Neural progenitor cell (in vitro differentiated cells): ENCODE results near the gene DHRS13. TPM values are rescaled to one million over a fixed set of nuclear protein-coding genes. Genes with fewer than 3 reads are reported as not detected.

ENCODE experiments used
- DNase-seq: peaks from one replicate; pipeline ENCODE4 v3.0.0-alpha.2; 2016; ENCODE audit warnings: low spot score
- H2AFZ ChIP-seq: fragments of 200-600 bp; sonication (generic); replicated peaks from 2 replicates; pipeline ENCODE4 v1.6.1; 2016; ENCODE audit warnings: antibody characterized with exemption
- H3F3A ChIP-seq: fragments of 200-600 bp; sonication (generic); 2 replicates; pipeline ENCODE4 v1.6.1; 2016; ENCODE audit warnings: antibody characterized with exemption, low read depth
- H3K27ac ChIP-seq: fragments of 200-600 bp; sonication (generic); 2 replicates; pipeline ENCODE4 v1.5.1; 2016; ENCODE audit warnings: mild to moderate bottlenecking
- H3K27me3 ChIP-seq: fragments of 200-600 bp; sonication (generic); 2 replicates; pipeline ENCODE4 v1.6.1; 2016; ENCODE audit warnings: mild to moderate bottlenecking, moderate library complexity
- H3K36me3 ChIP-seq: fragments of 200-600 bp; sonication (generic); 2 replicates; pipeline ENCODE4 v1.5.1; 2016
- H3K4me1 ChIP-seq: fragments of 200-600 bp; sonication (generic); 2 replicates; pipeline ENCODE4 v1.6.1; 2016; ENCODE audit warnings: mixed run types
- H3K4me2 ChIP-seq: fragments of 200-600 bp; sonication (generic); 2 replicates; pipeline ENCODE4 v1.6.1; 2016
- H3K4me3 ChIP-seq: fragments of 200-600 bp; sonication (generic); 2 replicates; pipeline ENCODE4 v1.5.1; 2016
- H3K79me2 ChIP-seq: fragments of 200-600 bp; sonication (generic); 2 replicates; pipeline ENCODE4 v1.6.1; 2016; ENCODE audit warnings: low read depth
- H3K9ac ChIP-seq: fragments of 200-600 bp; sonication (generic); 2 replicates; pipeline ENCODE4 v1.6.1; 2016
- H3K9me3 ChIP-seq: fragments of 200-600 bp; sonication (generic); 2 replicates; pipeline ENCODE4 v1.5.1; 2016; ENCODE audit warnings: low read depth
- H4K20me1 ChIP-seq: fragments of 200-600 bp; sonication (generic); 2 replicates; pipeline ENCODE4 v1.6.1; 2016; ENCODE audit warnings: low read depth
- H3K27ac Mint-ChIP-seq: 3 replicates; pipeline ENCODE4 v1.8.0; 2021; ENCODE audit warnings: mixed read lengths
- H3K27me3 Mint-ChIP-seq: 2 replicates; pipeline ENCODE4 v1.8.0; 2022; ENCODE audit warnings: low read depth, mild to moderate bottlenecking, inconsistent platforms, moderate library complexity, mixed read lengths; ENCODE audit not compliant: insufficient read depth
- H3K36me3 Mint-ChIP-seq: 3 replicates; pipeline ENCODE4 v1.8.0; 2021; ENCODE audit warnings: mixed read lengths
- H3K4me1 Mint-ChIP-seq: 3 replicates; pipeline ENCODE4 v1.8.0; 2021; ENCODE audit warnings: mixed read lengths
- H3K4me3 Mint-ChIP-seq: 3 replicates; pipeline ENCODE4 v1.8.0; 2021; ENCODE audit warnings: mild to moderate bottlenecking, moderate library complexity, mixed read lengths
- H3K9me3 Mint-ChIP-seq: 3 replicates; pipeline ENCODE4 v1.8.0; 2020; ENCODE audit warnings: mixed read lengths
- CTCF ChIP-seq: fragments of 200-600 bp; sonication (generic); IDR thresholded peaks from 2 replicates; pipeline ENCODE4 v1.5.1; 2017; ENCODE audit warnings: antibody characterized with exemption, mild to moderate bottlenecking
- EZH2 ChIP-seq: fragments of 200-600 bp; sonication (generic); IDR thresholded peaks from 2 replicates; pipeline ENCODE4 v1.6.1; 2017; ENCODE audit warnings: antibody characterized with exemption, mild to moderate bottlenecking, moderate library complexity
- EZH2phosphoT487 ChIP-seq: fragments of 200-600 bp; sonication (generic); IDR thresholded peaks from 2 replicates; pipeline ENCODE4 v1.6.1; 2017; ENCODE audit warnings: antibody characterized with exemption
- total RNA-seq: library from RNA; depleted of rRNA; stranded (reverse); fragments of >200 nt; gene quantifications from 2 replicates; pipeline ENCODE4 v1.2.3, GENCODE V29; 2015; ENCODE audit warnings: low replicate concordance

Gene DHRS13
- total RNA-seq, 1 donor from 2014 or later: 25.6 TPM

DNA sequence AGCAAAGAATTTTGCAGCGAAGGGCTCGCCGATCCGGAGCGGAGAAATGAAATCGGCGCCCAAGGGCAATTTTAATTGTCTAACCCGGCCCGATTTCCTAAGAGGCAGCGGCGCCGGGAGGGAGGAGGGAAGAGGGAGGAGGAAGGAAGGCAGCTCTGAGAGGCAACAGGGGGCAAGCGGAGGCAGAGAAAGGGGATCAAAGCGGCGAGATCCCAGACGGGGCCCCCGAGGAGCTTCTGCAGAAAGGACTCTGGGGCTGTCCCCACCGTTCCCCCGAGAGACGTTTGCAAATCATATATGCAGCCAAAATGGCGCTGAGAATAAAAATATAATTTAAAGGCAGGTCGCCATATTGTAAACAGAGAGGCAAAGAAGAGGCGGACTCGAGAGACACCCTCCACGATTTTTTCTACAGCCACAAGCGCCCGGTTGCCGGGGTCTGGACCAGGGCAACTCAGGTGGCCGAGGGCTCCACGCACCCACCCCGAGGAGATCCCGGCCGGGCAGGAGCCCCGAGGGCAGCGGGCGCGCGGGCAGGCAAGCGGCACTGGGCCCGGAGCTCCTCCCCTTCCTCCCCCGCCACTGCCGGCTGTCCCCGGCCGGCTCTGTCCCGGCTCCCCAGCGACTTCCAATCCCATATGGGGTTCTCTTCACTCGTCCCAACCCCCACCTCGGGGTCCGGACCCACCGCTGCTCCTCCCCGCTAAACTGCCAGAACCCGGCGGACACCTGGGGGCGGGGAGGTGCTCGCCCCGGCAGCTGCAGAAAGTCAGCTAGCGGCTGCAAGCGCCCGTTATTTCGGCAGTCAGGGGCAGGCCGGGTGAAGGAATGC is 46.5 kb upstream of the DHRS13 start:
- DNase-seq: peak; percentile 86
- Histone ChIP-seq H2AFZ (peak overlapping the region; percentile 43), H3K4me2 (peak overlapping the region; percentile 88), H3K36me3 (no peaks in the 10 kb centered on the region), H4K20me1 (peaks cover 56% of the 10 kb centered on the region), H3K9ac (peak overlapping the region; percentile 52), H3F3A (peaks cover 71% of the 10 kb centered on the region), H3K27me3 (no peaks in the 10 kb centered on the region), H3K9me3 (no peaks in the 10 kb centered on the region), H3K4me3 (peak overlapping the region; percentile 80), H3K27ac (peak overlapping the region; percentile 86), H3K4me1 (peaks cover 21% of the 10 kb centered on the region), H3K79me2 (peaks cover 68% of the 10 kb centered on the region)
- Mint-ChIP-seq H3K9me3 (no peaks in the 10 kb centered on the region), H3K27ac (peak overlapping the region; percentile 89), H3K36me3 (peaks cover 11% of the 10 kb centered on the region), H3K27me3 (peaks cover 3% of the 10 kb centered on the region), H3K4me3 (peak overlapping the region; percentile 96), H3K4me1 (peaks cover 29% of the 10 kb centered on the region)
- TF ChIP-seq EZH2phosphoT487: no peak
- no peak for TF ChIP-seq EZH2
- no peak for TF ChIP-seq CTCF

- H3K79me2 ChIP-seq: peaks cover 74% of the 10 kb centered on the region
- TF ChIP-seq EZH2phosphoT487 (no peak), EZH2 (no peak), CTCF (no peak)
- H2AFZ ChIP-seq: peak overlapping the region; percentile 43
- H4K20me1 ChIP-seq: peaks cover 61% of the 10 kb centered on the region
- H3K27me3 ChIP-seq: no peaks in the 10 kb centered on the region
- Mint-ChIP-seq H3K4me3 (peak overlapping the region; percentile 96), H3K27ac (peak overlapping the region; percentile 89), H3K27me3 (peaks cover 3% of the 10 kb centered on the region), H3K4me1 (peaks cover 29% of the 10 kb centered on the region), H3K9me3 (no peaks in the 10 kb centered on the region), H3K36me3 (peaks cover 11% of the 10 kb centered on the region)
- H3F3A ChIP-seq: peaks cover 76% of the 10 kb centered on the region
- peak; percentile 86 for DNase-seq
- peak overlapping the region; percentile 80 for H3K4me3 ChIP-seq
- no peaks in the 10 kb centered on the region for H3K9me3 ChIP-seq
- H3K36me3 ChIP-seq: no peaks in the 10 kb centered on the region
- H3K4me1 ChIP-seq: peaks cover 21% of the 10 kb centered on the region
- peak overlapping the region; percentile 86 for H3K27ac ChIP-seq
- H3K4me2 ChIP-seq: peak overlapping the region; percentile 88
- peak overlapping the region; percentile 52 for H3K9ac ChIP-seq
Observed at GRCh38 chr17:28948873-28949184, 46.0 kb upstream of the DHRS13 start.

DNA sequence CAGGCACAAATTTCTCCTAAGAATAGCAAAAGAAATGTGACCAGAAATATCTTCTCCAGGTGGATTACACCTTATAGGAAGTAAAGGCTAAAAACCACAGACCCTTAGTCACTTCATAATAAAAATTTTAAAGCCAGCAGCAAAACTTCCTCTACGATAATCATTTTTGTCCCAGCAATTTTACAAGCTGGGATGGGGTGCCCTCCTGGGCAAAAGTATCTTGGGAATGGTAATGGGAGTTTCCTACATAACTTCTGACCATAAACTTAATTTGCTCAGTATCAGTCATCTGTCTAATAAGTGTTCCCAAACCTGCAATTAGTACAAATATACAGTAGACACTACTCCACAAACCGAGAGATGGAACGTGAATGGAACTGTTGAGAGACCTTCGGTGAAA is 45.5 kb upstream of the DHRS13 start:
- Histone ChIP-seq H3K27me3 (no peaks in the 10 kb centered on the region), H3K9me3 (no peaks in the 10 kb centered on the region), H2AFZ (no peak overlapping the region), H3K36me3 (no peaks in the 10 kb centered on the region), H3K27ac (peak overlapping the region; percentile 86), H3K79me2 (peaks cover 79% of the 10 kb centered on the region), H3K4me3 (peak overlapping the region; percentile 80), H3K4me2 (peak overlapping the region; percentile 88), H4K20me1 (peaks cover 61% of the 10 kb centered on the region), H3K4me1 (peaks cover 21% of the 10 kb centered on the region), H3F3A (peaks cover 77% of the 10 kb centered on the region), H3K9ac (peak overlapping the region; percentile 52)
- TF ChIP-seq CTCF (no peak), EZH2 (no peak), EZH2phosphoT487 (no peak)
- peak overlapping the region; percentile 96 for H3K4me3 Mint-ChIP-seq
- peaks cover 29% of the 10 kb centered on the region for H3K4me1 Mint-ChIP-seq
- peaks cover 14% of the 10 kb centered on the region for H3K36me3 Mint-ChIP-seq
- DNase-seq: no peak
- H3K27ac Mint-ChIP-seq: no peak overlapping the region
- H3K27me3 Mint-ChIP-seq: peaks cover under 1% of the 10 kb centered on the region
- H3K9me3 Mint-ChIP-seq: no peaks in the 10 kb centered on the region
